Mucosa of gallbladder (tissue), 1 donor: ENCODE data around the gene NIT2. TPM values are rescaled to one million over a fixed set of nuclear protein-coding genes. Genes with fewer than 3 reads are reported as not detected.
"Not testable (repeated sequence)": the region's sequence is repeated elsewhere in the genome, so short reads cannot be mapped to it uniquely, and the experiment has no call there.

Source experiments
- DNase-seq: peaks from one replicate; pipeline ENCODE4 v3.0.0-alpha.2; 2020; ENCODE audit warnings: low spot score
- total RNA-seq: library from RNA; stranded (reverse); gene quantifications from one replicate; pipeline ENCODE4 v1.2.1, GENCODE V29; 2021
- donor health status: DM: no; HTN: no; CAD: no.

Gene NIT2, protein sequence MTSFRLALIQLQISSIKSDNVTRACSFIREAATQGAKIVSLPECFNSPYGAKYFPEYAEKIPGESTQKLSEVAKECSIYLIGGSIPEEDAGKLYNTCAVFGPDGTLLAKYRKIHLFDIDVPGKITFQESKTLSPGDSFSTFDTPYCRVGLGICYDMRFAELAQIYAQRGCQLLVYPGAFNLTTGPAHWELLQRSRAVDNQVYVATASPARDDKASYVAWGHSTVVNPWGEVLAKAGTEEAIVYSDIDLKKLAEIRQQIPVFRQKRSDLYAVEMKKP
- 32.5 TPM for total RNA-seq

DNA sequence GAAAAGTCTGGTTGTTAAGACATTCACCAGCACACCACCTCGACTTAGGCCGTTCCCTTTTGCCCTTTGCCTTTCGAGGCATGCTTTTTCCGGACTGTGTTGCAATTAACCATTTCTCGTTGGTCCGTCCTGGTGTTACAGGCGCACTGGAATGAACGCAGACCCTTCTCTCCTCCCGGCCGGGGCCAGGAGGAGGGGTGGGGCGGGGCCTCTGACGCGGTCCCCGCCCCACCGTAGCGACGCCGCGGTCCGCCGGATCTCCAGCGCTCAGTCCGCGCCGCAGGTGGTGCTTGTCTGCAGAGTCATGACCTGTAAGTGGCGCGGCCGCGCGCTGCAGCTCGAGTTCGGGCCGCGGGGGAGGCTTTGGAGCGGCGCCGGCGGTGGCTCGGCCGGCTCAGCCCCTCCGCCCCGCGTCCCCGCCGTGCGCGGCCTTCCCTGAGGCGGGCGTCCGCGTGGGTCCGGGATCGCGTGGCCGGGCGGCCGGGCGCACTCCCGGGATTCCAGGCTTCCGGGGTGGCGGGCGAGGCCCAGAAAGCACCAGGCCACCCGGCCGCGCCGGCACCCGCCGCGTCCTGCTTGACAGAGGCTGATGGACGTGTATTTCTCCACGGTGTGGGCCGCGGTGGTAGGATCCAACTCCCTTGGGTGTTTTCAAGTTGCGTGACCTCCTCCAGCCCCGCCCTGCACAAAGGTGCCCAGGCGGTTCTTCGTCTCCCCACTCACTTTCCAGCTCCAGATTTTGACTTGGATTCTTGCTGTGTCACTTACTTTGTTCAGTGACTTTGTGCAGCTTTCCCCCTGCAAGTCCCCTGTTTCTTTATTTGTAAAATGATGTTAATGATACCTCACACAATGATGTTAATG, at the start of gene NIT2:
NIT2 (plus strand) TSS at position 270 of the 864 bp plus-strand sequence; CDS start at position 305, 35 bp downstream.
- DNase-seq = peak; percentile 73

DNA sequence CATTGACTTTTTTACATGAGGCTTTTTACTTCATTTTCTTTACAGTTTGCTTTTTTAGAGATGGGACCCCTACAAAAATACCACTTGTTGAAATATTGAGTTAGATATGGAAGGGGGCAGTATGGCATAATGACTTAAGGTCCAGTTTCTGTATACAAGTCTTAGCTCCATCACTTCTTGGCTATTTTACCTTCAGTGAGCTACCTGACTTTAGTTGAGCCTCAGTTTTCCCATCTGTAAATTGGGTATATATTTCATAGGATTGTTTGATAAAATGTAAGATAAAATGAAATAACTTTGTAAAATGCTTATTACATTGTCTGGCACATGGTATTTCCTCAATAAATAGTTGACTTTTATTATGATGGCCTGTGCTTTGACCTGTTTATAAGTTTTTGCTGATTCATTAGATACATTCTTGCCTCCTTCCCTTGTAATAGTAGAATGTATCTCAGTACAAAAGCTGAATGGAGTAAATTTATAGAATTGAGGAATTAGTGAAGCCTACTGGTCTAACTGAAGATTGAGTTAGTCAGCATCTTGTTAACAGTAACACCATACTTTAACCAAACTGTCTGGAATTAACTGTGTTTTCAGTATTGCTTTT, 46.2 kb upstream of the NIT2 start:
- DNase-seq = no peak

DNA sequence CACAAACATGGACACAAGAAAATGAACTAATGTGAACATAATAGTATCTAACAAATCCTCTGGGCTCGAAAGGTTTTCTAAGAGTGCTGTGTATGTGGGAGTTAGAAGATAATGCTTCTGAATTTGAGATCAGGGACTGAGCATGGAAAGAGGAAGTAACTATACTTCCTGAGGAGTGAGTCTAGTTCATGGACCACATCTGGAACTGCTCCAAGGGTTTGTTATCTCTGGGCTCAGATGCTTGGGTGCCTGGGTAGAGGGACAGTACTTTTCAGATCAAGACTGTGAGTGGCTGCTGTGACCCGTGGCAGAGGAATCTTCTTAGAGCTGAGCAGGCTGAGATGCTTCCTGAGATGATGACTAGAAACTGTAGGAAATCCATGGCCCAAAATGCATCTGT, 45.2 kb upstream of the NIT2 start:
- DNase-seq = no peak

DNA sequence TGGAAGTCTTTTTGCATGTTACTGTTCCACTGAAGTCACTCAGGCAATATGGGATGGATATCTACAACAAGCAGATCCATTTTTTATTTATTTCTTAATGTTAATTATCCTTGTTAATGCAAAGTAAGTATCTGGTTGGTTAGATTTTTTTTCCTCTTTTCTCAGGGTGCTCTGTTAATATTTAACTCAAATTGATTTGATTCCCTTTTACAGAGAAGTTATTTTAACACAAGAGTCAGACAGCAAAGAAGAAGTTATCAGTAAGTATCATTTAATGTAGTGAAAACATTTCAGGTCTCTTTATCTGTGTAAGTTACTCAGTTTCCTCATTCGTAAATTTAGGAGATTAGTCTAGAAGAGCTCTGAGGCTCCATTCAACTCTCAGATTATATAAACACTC, 39.5 kb upstream of the NIT2 start:
- DNase-seq = no peak

DNA sequence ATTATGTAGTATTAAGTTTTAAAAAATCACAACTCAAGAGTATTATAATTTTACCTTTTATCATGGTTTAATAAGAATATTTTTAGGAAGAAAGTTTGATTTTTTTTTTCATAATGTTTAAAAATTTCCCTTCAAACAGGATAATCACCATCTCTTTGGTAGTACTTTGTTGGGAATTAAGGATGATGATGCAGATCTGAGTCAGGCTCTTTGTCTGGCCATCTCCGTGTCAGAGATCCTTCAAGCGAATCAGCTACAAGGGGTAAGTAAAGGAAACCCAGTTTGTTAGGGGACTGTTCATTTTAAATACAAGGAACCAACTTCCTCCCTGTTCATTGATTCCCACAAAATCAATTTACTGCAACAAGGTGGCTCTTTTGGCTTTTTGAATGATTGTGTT, 36.8 kb upstream of the NIT2 start:
- DNase-seq = no peak

DNA sequence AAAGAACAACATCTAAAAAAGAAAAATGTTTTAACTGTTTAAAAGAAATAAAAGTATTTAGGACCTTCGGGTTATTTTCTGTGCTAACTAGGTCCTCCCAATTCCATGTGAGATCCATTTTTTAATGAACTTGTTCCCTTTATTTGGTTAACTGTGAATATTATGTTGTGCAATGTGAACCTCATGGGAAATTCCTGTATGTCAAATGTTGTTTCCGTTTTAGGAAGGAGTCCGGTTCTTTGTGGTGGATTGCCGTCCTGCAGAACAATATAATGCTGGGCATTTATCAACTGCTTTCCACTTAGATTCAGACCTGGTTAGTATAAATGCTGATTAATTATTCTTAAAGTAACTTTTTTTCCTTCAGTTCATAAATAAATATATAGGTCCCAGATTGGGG, 35.5 kb upstream of the NIT2 start:
- no peak for DNase-seq

DNA sequence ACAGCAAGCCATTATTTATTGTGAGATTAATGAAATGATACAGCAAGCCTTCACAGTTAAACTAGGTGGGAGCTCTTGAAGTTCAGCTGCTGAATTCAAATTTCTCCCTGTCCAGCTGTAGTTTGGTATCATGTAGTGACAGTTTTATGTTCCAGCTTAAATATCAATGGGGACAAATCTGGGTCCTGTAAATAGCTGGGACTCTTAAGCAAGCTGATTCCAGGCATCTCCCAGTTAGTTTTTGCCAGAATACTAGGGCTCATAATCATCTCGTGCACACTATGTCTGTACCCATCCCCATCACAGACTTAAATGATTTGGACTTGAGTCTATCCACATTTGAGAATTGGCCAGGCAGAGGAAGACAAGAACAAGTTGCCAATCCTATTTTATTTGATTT, 27.9 kb upstream of the NIT2 start:
- DNase-seq = no peak

DNA sequence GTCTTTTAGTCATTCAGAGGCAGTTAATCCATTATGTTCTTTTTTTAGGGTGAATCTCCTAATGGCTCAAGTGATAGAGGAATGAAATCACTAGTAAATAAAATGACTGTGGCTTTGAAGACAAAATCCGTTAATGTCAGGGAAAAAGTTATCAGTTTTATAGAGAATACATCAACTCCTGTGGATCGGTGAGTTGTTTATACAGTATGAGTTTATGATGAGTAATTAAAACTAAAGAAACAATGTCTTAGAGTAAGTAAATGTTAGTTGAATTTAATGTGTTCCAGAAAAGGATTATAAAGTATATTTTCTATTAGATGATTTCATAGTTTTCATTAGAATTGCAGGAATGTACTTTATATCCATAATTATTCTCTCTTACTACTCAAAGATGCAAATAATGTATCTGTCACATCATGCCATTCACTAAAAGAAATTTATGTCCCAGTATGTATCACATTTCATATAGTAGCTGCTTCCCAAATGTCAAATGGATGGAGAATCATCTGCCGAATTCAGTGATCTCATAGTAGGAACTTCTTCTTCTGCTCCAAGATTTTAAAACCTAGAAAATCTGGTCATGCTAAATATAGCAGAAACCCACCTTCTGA, 24.1 kb upstream of the NIT2 start:
- no peak for DNase-seq

DNA sequence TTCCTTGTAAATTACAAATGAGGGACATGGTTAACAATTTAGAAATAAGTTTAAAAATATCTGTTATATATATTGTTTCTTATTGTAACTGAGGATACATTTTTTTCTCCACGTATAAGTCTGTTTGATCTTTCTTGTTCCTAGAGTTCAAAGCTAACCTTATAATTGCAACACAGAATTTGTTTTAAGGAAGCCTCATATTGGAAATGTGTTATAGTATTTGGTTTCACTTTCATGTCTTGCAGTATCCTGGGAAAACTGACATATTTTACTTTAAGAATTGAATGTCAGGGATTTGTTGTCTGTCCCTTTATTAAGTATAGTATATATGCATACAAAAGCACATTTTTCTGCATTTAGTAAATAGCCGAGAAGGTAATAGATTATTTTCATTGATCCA, 23.5 kb upstream of the NIT2 start:
- DNase-seq = no peak

DNA sequence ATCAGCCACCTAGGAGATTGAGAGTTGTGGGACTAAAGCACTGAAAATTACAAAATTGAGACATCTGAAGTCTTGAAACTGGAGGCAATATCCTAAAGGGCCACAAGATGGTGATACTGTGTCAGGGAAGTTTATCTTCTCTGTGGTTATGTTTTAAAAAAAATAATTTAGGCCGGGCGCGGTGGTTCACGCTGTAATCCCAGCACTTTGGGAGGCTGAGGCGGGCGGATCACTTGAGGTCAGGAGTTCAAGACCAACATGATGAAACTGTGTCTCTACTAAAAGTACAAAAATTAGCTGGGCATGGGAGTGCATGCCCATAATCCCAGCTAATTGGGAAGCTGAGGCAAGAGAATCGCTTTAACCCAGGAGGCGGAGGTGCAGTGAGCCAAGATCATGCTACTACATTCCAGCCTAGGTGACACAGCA, 17.9 kb upstream of the NIT2 start:
- DNase-seq = peak; percentile 32

DNA sequence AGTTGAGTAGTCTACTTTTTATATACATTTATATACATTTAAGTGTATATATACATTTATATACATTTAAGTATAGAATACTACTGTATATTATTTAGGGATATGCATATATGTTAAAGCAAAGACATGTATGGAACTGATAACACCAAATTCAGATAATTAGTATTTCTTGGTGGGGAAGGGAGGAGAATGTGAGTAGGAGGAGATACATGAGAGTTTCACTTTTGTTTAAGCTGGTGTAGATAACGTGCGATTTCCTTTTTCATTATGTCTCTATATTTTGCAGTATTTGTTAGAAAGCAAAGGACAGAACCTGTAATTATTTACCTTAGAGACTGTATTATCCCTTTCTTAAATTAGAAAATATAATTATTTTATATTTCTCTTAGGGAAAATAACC, 16.6 kb upstream of the NIT2 start:
- DNase-seq = no peak

DNA sequence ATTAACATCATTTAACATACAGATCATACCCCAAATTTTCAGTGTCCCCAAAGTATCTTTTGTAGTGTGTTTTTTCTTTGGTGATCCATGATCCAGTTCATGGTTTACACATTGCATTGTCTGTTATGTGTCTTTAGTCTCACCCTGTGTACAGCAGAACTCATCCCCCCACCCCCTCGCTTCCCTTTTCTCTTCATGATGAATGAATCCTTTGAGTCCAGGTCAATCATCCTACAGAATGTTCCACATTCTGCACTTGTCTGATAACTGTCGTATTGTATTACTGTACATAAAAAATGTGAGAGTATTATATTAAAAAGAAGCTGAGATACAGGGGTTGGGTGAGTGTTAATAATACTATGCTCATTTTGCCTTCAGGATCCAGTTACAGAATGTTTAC, 14.6 kb upstream of the NIT2 start:
- DNase-seq = no peak

DNA sequence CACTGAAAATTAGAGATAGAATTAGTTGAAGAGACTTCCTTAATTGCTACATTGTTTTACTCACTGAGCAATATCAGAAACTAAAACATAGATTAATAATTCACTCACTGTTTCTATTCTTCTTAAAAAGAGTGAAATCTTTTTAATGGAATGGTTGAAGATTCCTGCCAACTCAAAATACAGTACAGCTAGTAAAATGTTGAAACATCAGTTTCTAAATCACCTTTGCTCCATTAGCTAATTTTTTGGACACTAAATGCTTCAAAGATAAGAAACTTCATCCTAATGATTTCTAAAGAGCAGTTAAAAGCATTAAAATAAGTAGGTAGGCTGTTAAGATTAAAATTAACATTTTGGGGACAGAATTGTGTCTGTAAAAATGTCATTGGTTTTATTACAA, 10.5 kb upstream of the NIT2 start:
- no peak for DNase-seq

DNA sequence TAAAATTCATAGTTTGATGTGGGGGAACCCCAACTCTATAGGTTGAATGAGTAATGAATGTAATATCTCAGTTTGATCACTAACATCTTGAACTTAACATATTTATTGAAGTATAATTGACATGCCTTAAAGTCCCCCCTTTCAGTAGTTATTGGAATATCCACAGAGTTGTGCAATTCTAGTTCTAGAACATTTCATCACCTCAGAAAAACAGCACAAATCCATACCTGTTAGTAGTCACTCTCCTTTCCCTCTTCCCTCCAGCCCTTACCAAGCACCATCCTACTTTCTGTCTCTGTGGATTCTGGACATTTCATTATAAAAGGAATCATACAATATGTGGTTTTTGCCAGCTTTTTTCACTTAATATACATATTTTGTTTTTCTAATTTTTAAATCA, 8.7 kb upstream of the NIT2 start:
- no peak for DNase-seq

DNA sequence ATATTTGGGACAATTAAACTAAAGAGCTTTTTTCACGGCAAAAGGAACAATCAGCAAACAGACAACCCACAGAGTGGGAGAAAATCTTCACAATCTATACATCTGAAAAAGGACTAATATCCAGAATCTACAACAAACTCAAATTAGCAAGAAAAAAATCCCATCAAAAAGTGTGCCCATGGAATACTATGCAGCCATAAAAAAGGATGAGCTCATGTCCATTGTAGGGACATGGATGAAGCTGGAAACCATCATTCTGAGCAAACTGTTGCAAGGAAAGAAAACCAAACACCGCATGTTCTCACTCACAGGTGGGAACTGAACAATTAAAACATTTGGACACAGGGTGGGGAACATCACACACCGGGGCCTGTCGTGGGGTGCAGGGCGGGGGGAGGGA, 7.2 kb upstream of the NIT2 start:
- DNase-seq = not testable (repeated sequence)

DNA sequence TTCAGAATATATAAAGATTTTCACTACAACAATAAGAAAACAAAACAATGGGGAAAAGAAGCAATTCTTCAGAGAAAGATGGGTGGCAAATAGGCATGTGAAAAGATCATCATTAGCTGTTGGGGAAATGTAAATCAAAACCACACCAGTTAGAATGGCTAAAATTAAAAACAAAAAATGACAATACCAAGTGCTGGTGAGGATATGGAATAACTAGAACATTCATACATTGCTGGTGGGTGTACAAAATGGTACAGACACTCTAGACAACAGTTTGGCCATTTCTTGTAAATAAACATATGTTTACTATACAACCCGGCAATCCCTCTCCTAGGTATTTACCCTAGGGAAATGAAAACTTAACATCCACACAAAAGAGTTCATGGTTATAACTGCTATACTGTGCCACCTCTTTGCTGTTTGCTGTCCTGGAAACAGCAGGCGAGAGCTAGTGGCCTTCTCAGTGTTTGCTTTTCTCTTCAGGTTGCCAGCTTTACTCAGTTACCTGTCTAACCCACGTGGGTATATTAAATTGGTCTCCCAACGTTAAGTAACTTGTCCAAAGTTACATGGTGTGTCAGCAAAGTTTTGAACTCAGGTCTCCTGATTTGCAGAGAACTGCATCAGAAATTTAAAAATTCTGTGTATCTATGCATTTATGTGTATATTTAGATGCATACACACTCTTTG, 4.6 kb upstream of the NIT2 start:
- no peak for DNase-seq

DNA sequence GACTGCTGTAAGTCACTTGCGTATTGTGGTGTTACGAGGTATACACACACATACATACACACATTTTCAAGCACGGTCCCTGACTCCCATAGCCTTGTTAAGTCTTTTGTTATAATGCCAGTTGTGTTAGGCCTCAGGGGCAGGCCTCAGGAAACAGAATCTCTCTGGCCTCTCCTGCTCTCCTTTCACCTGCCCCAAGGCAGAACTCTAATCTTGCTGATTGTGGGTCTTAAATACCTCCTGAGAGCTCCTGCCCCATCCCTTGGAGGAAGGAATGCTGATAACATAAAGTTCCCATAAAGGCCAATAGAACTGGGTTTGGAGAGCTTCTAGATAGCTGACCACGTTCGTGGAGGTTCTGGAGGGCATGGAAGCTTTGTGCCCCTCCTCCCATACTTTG, 3.9 kb upstream of the NIT2 start:
- no peak for DNase-seq

DNA sequence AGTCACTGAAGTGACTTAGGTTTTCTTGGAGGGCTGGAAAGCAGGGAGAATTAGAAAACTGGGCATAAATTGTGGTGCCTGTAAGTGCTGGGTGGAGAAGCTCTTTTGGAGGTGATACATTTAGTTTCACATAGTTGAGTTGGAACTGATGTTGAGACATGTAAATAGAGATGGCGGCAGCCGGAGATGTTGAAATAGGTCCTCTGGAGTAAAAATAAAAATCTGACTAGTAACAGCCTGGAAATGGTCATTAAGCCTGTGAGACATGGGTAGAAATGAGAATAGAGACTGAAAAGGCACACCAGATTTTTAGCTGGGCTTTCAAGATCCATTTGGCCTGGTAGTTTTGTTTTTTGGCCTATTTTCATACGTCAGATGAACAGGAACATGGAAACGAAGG, 2.9 kb upstream of the NIT2 start:
- DNase-seq = no peak

DNA sequence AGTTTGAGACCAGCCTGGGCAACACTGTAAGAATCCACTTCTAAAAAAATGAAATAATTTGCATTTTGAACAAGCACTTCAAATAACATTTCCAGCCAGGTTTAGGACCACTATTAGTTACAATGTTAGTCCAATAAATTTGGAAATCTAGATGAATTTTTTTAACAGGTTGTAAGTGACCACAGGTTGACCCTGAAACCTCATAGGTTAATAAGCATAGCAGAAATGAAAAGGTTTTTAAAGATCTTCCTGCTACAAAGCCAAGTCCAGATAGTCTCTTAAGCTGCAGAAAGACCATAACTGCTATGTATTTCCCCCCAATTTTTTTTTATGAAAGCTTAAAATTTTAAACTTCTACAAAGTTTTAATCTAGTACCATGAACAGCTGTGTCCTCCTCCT, 1.5 kb upstream of the NIT2 start:
- DNase-seq = no peak

DNA sequence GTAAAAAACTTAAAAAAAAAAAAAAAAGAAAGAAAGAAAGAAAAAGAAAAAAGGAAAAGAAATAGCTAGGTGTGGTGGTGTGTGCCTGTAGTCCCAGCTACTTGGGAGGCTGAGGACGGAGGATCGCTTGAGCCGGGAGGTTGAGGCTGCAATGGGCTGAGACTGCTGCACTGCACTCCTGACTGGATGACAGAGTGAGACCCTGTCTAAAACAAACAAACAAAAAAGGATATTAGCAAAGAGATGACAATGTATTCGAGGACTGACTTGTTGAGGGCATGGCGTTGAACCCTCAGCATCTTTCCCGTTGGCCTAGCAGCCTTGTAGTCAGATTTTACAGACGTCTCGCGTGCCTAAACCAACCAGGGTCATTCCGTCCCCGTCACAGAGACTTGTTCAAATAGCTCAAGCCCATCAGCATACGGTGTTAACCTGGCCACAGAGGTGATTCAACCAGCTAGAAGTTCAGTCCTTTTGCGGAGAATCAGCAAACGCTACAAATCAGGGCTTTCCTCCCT, 528 bp upstream of the NIT2 start:
- no peak for DNase-seq

DNA sequence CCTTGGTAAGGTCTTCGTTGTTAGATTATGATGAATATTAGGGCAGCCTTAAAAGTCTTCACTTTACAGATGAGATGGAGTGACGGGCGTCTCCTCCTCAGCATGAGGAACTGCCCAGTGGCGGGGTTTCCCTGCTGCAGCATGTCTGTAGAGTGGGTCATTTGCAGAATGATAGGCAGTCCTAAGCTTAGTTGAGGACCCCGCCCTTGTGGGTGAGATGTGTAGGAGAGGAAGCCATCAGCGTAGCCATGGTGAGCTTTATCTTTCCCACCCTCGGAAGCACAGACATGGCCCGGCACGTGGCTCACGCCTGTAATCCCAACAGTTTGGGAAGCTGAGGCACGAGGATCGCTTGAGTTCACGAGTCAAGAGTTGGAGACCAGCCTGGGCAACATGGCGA, 877 bp downstream of the NIT2 start:
- no peak for DNase-seq

DNA sequence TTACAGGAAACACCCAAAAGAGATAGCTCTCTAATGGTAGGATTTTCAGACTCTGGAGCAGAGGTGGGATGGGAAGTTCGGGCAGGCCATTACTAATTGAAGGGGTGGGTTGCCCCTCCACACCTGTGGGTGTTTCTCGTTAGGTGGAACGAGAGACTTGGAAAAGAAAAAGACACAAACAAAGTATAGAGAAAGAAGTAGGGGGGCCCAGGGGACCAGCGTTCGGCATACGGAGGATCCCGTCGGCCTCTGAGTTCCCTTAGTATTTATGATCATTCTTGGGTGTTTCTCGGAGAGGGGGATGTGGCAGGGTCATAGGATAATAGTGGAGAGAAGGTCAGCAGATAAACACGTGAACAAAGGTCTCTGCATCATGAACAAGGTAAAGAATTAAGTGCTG, 1.7 kb downstream of the NIT2 start:
- DNase-seq = not testable (repeated sequence)
